ENCODE data around the gene ARHGAP24. TPM values are rescaled to one million over a fixed set of nuclear protein-coding genes. Genes with fewer than 3 reads are reported as not detected.

Gene ARHGAP24
- total RNA-seq, 2 donors from 2014 or later: 0.40 TPM; not detected in 1

GRCh38 chr4:85769009-85769408, 294.1 kb downstream of the ARHGAP24 start:
- no peak for ATAC-seq (replicated peaks)
- Mint-ChIP-seq H3K27ac (no peak overlapping the region), H3K36me3 (ENCODE audit: low read depth) (no peaks in the 10 kb centered on the region), H3K27me3 (no peaks in the 10 kb centered on the region), H3K9me3 (no peaks in the 10 kb centered on the region), H3K4me3 (no peak overlapping the region), H3K4me1 (no peaks in the 10 kb centered on the region)

DNA sequence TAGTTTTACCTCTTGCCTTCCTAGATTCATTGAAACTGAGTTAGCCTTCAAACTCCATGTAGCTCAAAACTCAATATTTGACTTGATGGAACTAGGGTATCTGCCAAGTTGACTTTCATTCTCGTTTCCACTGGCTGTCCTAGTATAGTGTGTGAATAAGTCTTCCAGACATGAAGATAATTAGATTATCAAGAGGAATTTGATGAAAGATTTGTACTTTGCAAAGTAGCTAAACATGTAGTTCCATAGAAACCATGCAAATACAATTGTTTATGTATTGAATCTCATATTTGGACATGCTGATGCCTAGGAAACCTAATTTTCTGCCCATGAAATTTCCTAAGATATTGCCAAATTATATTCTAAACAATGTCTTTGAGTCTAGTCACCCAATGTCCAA, 297.5 kb downstream of the ARHGAP24 start:
- no peak for ATAC-seq (replicated peaks)
- H3K27ac Mint-ChIP-seq: no peak overlapping the region
- peaks cover 8% of the 10 kb centered on the region for H3K9me3 Mint-ChIP-seq
- no peaks in the 10 kb centered on the region for H3K36me3 Mint-ChIP-seq (ENCODE audit: low read depth)
- no peak overlapping the region for H3K4me3 Mint-ChIP-seq
- H3K4me1 Mint-ChIP-seq: no peaks in the 10 kb centered on the region
- H3K27me3 Mint-ChIP-seq: no peaks in the 10 kb centered on the region

- Mint-ChIP-seq H3K27ac (no peak overlapping the region), H3K4me3 (no peak overlapping the region), H3K9me3 (peaks cover 8% of the 10 kb centered on the region), H3K27me3 (no peaks in the 10 kb centered on the region), H3K36me3 (ENCODE audit: low read depth) (no peaks in the 10 kb centered on the region), H3K4me1 (no peaks in the 10 kb centered on the region)
- no peak for ATAC-seq (replicated peaks)
Measured at GRCh38 chr4:85773372-85773771, 298.4 kb downstream of the ARHGAP24 start.

DNA sequence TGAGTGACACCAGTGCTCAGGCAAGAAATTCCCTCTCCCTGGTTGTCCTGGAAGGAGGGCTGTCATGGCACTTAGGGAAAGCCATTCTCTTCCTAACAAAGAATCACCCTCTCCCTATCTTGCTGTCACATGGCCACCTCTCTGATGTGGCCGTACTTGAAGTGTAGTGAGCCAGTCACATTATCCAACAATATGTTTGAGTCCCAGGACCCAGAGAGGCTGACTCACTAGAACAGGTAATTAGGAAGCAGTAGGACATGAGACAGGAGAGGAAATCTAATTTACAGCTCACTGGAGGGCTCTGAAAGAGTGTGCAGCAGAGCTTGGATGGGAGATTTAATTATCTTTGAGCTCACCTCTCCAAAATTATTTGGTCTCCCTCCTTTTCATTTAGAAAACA, 299.1 kb downstream of the ARHGAP24 start:
- no peak for ATAC-seq (replicated peaks)
- Mint-ChIP-seq H3K4me1 (no peaks in the 10 kb centered on the region), H3K9me3 (peaks cover 8% of the 10 kb centered on the region), H3K4me3 (no peak overlapping the region), H3K36me3 (ENCODE audit: low read depth) (no peaks in the 10 kb centered on the region), H3K27me3 (no peaks in the 10 kb centered on the region), H3K27ac (no peak overlapping the region)

- no peaks in the 10 kb centered on the region for H3K4me1 Mint-ChIP-seq
- H3K9me3 Mint-ChIP-seq: peaks cover 8% of the 10 kb centered on the region
- ATAC-seq (replicated peaks): no peak
- H3K27ac Mint-ChIP-seq: no peak overlapping the region
- no peak overlapping the region for H3K4me3 Mint-ChIP-seq
- no peaks in the 10 kb centered on the region for H3K27me3 Mint-ChIP-seq
- H3K36me3 Mint-ChIP-seq (ENCODE audit: low read depth): no peaks in the 10 kb centered on the region
Measured at GRCh38 chr4:85774489-85774888, 299.5 kb downstream of the ARHGAP24 start.

GRCh38 chr4:85776096-85776495, 301.1 kb downstream of the ARHGAP24 start:
- no peaks in the 10 kb centered on the region for H3K4me1 Mint-ChIP-seq
- ATAC-seq (replicated peaks): no peak
- H3K36me3 Mint-ChIP-seq (ENCODE audit: low read depth): no peaks in the 10 kb centered on the region
- H3K9me3 Mint-ChIP-seq: peaks cover 8% of the 10 kb centered on the region
- H3K27me3 Mint-ChIP-seq: no peaks in the 10 kb centered on the region
- H3K27ac Mint-ChIP-seq: no peak overlapping the region
- H3K4me3 Mint-ChIP-seq: no peak overlapping the region

- H3K27me3 Mint-ChIP-seq: no peaks in the 10 kb centered on the region
- H3K4me3 Mint-ChIP-seq: no peak overlapping the region
- no peak for ATAC-seq (replicated peaks)
- peaks cover 8% of the 10 kb centered on the region for H3K9me3 Mint-ChIP-seq
- no peaks in the 10 kb centered on the region for H3K36me3 Mint-ChIP-seq (ENCODE audit: low read depth)
- H3K4me1 Mint-ChIP-seq: no peaks in the 10 kb centered on the region
- no peak overlapping the region for H3K27ac Mint-ChIP-seq
Measured at GRCh38 chr4:85776579-85776978, 301.6 kb downstream of the ARHGAP24 start.

DNA sequence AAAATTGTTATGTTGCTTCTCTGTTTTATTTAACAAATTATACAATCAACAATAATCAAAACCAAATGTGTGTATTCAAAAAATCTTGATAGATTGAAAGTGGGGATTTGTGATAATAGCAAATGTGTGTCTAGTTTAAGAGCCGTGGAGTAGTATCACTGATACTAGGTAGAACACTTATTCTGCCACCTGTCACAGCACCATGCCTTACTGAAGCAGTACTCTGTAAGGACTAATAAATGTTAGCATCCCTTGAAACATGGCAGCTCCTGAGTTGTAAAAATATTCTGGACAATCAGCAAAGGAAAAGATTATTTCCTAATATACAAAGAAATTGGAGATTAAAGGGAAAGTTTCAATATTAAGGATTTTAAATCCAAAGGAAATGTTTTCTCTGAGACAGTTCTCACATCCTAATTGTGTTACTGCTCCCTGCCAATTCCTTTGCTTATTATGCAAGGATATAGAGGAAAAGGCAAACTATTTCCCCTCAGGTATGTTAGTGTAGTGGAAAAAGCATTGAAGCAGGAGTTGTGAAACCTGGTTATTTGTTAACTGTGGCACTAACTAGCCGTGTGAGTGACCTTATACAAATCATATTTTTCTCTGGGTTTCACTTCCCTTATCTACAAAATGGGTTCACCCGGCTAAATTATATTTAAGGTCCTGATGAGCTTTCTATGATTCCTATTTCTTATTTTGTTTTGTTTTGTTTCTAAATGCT, 303.1 kb downstream of the ARHGAP24 start:
- no peak for ATAC-seq (replicated peaks)
- Mint-ChIP-seq H3K27me3 (no peaks in the 10 kb centered on the region), H3K9me3 (peaks cover 8% of the 10 kb centered on the region), H3K4me1 (no peaks in the 10 kb centered on the region), H3K36me3 (ENCODE audit: low read depth) (no peaks in the 10 kb centered on the region), H3K4me3 (no peak overlapping the region), H3K27ac (no peak overlapping the region)

DNA sequence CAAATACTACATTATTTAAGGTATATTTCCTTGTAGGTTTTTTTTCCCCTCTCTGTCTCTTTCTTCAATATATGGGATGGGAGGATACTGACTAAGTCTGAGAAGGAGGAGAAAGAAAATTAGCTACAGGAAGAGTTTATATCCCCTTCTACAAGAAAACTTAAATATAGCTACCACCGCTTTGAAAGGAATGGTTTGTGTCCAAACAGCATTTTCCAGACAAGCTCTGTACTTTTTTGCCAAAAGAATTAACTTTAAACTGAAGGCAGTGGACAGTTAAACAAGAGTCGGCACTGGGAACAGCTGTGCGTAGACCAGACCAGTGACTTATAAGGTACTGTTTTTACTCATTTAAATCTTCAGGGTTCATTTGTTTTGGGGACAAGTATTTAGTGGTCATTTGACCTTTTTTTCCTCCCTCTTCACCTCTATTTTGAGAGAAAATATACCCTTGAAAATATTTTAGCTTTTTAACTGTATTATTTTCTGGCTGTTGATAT, 303.7 kb downstream of the ARHGAP24 start:
- ATAC-seq (replicated peaks): no peak
- Mint-ChIP-seq H3K9me3 (peaks cover 8% of the 10 kb centered on the region), H3K27me3 (no peaks in the 10 kb centered on the region), H3K27ac (no peak overlapping the region), H3K4me1 (no peaks in the 10 kb centered on the region), H3K4me3 (no peak overlapping the region), H3K36me3 (ENCODE audit: low read depth) (no peaks in the 10 kb centered on the region)

GRCh38 chr4:85779165-85779564, 304.2 kb downstream of the ARHGAP24 start:
- Mint-ChIP-seq H3K9me3 (peaks cover 8% of the 10 kb centered on the region), H3K4me3 (no peak overlapping the region), H3K27ac (no peak overlapping the region), H3K27me3 (no peaks in the 10 kb centered on the region), H3K4me1 (no peaks in the 10 kb centered on the region), H3K36me3 (ENCODE audit: low read depth) (no peaks in the 10 kb centered on the region)
- no peak for ATAC-seq (replicated peaks)

GRCh38 chr4:85780664-85781063, 305.7 kb downstream of the ARHGAP24 start:
- Mint-ChIP-seq H3K9me3 (peaks cover 9% of the 10 kb centered on the region), H3K36me3 (ENCODE audit: low read depth) (no peaks in the 10 kb centered on the region), H3K4me1 (no peaks in the 10 kb centered on the region), H3K27me3 (no peaks in the 10 kb centered on the region), H3K27ac (no peak overlapping the region), H3K4me3 (no peak overlapping the region)
- ATAC-seq (replicated peaks): no peak

DNA sequence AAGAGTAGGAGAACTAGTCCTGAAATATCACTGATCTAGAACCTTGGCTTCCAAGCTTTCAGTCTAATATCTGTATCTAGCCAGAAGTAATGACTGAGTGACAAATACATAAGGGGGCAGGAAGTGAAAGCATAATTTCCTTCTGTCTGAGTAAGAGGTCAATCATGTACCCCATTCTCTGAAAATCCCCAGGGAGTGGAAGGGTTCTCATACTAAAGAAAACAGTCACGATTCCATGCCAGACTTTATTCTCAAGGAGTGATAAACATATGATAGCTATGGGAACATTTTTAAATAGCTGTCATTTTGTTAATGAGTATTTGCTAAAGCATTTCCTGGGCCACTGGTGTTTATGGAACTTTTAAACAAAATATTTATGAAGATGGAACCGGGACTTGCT, 308.5 kb downstream of the ARHGAP24 start:
- no peak for ATAC-seq (replicated peaks)
- Mint-ChIP-seq H3K36me3 (ENCODE audit: low read depth) (no peaks in the 10 kb centered on the region), H3K4me3 (no peak overlapping the region), H3K9me3 (peaks cover 5% of the 10 kb centered on the region), H3K27me3 (no peaks in the 10 kb centered on the region), H3K4me1 (no peaks in the 10 kb centered on the region), H3K27ac (no peak overlapping the region)

GRCh38 chr4:85783900-85784299, 308.9 kb downstream of the ARHGAP24 start:
- Mint-ChIP-seq H3K27me3 (no peaks in the 10 kb centered on the region), H3K27ac (no peak overlapping the region), H3K36me3 (ENCODE audit: low read depth) (no peaks in the 10 kb centered on the region), H3K4me3 (no peak overlapping the region), H3K9me3 (peaks cover 5% of the 10 kb centered on the region), H3K4me1 (no peaks in the 10 kb centered on the region)
- no peak for ATAC-seq (replicated peaks)

- Mint-ChIP-seq H3K9me3 (peaks cover 5% of the 10 kb centered on the region), H3K27ac (no peak overlapping the region), H3K36me3 (ENCODE audit: low read depth) (no peaks in the 10 kb centered on the region), H3K4me1 (no peaks in the 10 kb centered on the region), H3K4me3 (no peak overlapping the region), H3K27me3 (no peaks in the 10 kb centered on the region)
- no peak for ATAC-seq (replicated peaks)
Measured at GRCh38 chr4:85784348-85784747, 309.4 kb downstream of the ARHGAP24 start.

GRCh38 chr4:85784947-85785346, 310.0 kb downstream of the ARHGAP24 start:
- Mint-ChIP-seq H3K27me3 (no peaks in the 10 kb centered on the region), H3K36me3 (ENCODE audit: low read depth) (no peaks in the 10 kb centered on the region), H3K4me3 (no peak overlapping the region), H3K4me1 (no peaks in the 10 kb centered on the region), H3K9me3 (peaks cover 5% of the 10 kb centered on the region), H3K27ac (no peak overlapping the region)
- no peak for ATAC-seq (replicated peaks)
